ENCODE data around the gene PCNP.

PCNP gene

GRCh38 chr3:101643009-101643844, 69.2 kb downstream of the PCNP start:
- TF ChIP-seq CTCF (conservative IDR thresholded peaks at IDR 0.05) (no peak), ZFX (IDR thresholded peaks at IDR 0.05) (no peak)
- no peak overlapping the region for H3K27ac ChIP-seq

All from C4-2B (cell line).